GM18519 (cell line): ENCODE data around the gene CST9L.

Experiments
- ATAC-seq: cut with Tn5 transposase; IDR thresholded peaks from one replicate; pipeline ENCODE4 v1.9.1; 2021; ENCODE audit warnings: mild to moderate bottlenecking, moderate library complexity; ENCODE audit not compliant: unreplicated experiment, low FRiP score

CST9L gene

DNA sequence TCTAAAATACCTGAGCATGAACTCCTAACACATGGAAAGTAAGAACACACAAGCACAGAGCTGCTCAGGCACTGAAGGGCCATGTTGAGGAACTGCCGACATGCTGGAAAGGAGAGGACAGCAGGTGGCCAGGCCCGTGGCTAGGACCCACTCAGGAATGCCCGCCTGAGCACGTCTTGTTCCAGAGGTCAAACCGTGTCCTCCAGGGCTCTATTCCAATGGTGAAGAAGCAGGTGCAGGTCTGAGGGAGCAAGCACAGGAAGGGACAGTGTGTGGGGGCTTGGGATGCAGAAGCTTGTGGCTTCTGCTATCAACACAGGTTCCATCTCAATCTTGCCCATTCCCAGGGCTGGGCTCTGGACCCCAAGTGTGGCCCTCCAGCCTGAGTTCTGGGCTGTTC, 20.7 kb downstream of the CST9L start:
- no peak for ATAC-seq

DNA sequence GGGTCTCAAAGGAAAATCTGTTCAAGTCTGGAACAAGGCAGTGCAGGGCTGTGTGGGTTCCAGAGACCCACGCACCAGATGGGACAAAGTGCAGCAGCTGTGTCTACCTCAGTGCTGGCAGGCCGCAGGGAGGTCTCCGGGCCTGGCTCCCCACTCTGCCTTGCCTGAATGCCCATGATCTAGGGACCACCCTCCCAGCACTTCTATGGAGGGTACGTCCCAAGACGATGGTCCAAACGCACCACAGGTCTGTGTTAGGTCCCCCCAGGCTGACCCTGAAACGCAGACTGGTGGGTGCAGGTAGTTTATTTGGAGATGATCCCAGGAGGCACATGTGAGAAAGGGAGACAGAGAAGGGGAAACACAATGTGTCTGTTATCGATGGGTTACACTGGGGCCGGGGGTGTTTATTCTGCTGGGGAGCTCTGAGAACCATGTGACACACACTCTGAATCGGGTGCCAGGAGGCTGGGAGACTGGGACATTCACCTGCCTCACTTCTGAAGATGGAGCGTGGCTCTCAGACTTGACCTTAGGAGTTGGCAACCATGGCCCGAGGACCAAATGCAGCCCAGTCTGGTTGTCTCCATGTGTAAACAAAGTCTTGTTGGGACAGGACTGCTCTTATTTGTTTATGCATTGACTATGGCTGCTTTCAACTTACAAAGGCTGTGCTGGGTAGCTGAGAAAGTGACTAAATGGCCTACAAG, 21.7 kb downstream of the CST9L start:
- ATAC-seq = no peak

DNA sequence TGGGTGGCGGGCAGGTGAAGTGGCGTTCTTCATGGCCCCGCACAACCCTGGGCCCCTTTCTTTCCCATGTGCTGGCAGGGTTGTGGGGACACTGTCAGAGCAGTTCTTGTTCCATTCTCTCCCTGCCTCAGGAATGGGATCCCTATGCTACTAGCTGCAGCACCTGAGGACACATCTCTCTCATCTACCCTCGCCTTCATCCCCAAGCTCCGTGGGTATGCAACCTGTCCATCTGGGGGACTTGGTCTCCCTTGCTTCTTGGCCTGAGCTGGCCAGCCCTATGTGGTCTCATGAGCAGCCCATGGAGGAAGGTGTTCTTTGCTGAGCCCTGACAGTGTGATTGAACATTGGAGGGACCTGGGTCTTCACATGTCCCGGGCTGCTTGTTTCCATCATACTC, 24.2 kb downstream of the CST9L start:
- ATAC-seq = no peak

DNA sequence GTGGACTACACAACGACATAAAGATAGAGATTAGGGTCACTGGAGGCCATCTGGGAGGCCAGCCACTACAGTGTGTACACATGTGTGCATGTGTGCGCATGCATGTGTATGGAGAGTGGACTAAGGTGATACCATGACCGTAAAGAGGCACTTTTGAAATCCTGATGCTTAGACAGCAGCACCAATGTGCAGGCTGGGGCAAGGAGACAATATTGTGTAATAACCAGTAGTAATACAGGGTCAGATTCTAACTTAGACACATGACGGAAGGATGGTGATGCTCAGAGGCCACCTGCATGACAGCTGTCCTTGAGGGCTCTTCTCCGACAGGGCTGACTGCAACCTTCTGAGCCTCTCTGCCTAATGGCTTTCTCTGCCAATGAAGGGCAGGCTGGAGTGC, 25.5 kb downstream of the CST9L start:
- ATAC-seq = no peak

DNA sequence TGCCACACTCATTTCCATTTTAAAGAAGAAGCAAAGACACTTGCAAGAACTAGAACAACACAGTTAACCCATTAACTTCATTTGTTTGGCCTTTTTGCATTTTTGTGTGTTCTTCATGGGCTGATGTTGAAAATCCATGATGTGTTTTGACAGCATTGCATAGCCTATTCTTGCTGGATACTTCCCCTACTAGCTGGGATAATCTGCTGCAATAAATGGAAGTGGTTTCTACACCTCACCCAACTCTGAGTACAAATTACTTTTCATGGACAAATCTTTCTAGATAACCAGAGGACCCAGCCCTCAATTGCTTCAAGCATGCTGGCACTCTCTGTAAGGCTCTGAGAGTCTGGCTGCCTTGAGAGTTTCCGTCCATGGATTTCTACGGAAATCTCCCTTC, 26.5 kb downstream of the CST9L start:
- ATAC-seq = no peak

DNA sequence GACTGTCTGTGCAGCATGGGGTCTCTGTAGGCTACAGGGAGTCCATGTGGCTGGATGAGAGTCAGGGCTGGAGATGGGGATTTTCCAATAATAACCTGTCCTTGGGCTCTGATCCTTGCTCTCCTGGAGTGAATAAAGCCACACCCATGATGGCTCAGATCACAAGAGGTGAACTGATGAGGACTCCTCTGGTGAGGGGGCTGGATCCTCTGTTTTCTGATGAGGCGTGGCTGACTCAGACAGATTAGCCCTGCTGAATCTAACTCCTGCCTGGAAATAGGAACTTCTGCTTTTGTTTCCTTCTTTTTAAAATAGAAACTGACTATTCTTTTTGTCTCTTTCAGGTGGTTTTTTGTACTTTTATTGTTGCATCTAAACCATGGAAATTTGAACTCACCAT, 27.0 kb downstream of the CST9L start:
- no peak for ATAC-seq

DNA sequence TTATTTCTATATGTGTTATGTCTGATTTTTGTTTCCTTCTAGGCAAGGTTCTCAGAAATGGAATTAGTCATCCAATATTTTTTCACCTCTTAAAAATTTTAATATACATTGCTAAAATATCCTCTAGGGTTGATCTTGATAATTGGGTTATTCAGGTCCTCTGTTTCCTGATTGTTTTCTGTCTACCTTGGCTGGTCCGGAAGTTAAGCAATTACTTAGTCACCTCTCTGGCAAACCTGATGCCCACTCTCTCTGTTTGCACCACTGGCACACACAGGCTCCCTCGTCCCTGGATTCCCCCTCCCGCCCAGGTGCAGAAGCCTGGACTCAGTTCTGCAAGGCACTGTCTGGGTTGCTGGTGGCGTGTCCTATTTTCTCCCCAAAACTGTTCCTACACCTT, 27.7 kb downstream of the CST9L start:
- no peak for ATAC-seq

DNA sequence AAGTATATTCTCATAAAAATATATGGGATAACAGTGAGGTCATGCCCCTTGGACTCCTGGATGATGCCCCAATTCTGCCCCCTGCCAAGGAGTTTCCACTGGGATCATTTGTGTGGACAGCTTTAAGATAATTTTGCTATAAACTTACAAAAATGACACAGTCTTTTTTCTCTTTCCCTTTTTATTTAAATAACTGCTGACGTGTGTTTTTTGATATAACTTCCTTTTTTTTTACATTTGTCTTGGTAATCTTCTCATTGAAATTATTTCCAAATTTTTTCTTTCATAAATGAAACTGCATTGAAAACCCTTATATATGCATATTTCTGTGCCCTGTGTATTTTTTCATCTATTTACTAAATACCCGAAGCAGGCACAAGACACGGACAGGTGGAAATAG, 31.3 kb downstream of the CST9L start:
- ATAC-seq = no peak

DNA sequence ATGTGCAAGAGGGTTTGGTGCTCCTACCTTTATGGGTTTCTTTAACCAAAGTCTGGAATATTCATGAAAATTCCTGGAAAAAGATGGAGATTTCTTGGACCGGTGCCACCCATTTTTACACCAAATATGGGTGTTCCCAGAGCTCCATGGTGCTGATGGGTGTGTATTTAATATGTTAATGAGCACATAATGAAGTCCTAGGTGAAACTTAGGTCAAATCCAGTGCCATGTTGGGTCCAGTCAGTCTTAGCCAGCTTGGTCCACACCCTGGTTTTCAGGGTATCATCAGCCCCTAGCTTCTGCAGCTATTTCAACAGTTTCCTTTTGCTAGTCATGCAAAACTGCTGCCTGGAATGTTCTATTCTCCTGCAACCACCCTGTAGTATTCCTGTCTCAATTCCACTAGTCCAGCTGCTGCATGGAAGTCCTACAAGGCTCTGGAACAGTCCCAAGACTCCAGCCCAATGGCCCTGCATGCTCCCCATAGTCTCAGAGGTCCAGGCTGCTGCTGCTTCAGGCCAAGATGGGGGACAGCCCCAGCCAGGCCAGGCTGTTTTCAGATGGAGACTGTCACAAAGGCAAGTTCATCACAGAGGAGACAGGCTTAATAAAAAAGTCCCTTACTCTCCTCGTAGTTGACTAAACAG, 31.8 kb downstream of the CST9L start:
- ATAC-seq = no peak

DNA sequence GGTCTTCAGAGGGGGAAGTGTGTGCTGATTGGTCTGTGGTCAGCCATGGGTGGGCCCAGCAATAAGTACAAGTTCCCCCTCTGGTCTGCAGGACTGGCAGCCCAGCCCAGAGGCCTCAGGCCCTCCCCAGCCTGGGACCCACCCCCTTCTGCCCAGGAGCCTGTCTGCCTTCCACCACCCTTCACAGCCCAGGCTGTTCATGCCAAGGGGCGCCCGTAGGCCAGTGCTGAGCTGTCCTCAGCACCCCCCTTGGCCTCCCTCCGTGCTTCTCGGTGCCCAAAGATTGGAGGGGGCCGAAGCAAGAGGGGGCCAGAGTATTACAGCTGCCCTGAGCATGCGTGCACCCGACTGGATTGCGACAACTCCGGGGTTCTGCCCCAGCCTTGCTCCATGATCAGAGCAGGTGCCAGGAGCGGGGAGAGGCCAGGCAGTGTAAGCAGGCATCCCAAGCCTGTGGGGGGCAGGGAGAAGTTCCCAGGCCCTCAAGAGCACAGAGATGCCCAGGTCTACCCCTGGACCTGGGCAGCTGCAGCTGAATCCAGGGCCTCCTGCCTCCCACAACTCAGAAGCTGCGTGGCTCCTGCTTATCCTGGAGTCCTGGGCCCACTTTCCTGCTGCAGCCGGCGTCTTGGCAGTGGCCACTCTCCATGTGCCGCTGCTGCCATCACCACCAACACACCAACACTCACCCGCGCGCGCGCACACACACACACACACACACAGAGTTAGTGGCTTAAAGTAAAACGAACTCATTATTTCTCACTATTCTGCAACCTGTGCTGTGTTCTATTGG, 33.3 kb downstream of the CST9L start:
- no peak for ATAC-seq

DNA sequence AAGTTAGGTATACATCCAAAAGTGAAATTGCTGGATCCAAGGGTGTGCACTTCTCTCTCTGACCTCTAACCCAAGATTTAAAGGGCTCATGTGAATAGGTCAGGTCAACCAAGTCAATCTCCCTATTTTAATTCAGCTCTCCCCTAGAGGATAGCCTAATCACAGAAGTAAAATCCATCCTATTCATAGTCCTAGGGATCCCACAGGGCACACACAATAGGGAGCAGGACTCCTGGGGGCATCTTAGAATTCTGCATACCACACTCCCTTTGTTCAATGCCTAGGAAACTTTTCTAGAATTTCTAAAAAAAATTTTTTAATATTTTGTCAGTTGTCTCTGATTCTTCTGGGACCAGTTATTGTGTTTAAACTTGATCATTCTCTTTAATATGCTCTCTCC, 35.1 kb downstream of the CST9L start:
- ATAC-seq = no peak

DNA sequence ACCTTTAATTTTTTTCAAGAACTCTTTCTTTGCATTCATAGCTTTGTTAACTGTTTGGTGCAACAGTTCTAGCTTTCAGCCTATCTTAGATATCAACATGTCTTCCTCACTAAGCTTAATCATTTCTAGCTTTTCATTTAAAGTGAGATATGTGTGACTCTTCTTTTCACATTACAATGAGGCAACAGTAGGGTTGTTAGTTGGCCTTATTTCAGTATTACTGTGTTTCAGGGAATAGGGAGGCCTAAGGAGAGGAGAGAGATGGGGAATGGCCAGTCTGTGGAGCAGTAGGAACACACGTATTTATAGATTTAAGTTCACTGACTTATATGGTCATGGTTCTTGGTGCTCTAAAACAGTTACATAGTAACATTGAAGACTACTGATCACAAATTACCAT, 35.8 kb downstream of the CST9L start:
- ATAC-seq = no peak

DNA sequence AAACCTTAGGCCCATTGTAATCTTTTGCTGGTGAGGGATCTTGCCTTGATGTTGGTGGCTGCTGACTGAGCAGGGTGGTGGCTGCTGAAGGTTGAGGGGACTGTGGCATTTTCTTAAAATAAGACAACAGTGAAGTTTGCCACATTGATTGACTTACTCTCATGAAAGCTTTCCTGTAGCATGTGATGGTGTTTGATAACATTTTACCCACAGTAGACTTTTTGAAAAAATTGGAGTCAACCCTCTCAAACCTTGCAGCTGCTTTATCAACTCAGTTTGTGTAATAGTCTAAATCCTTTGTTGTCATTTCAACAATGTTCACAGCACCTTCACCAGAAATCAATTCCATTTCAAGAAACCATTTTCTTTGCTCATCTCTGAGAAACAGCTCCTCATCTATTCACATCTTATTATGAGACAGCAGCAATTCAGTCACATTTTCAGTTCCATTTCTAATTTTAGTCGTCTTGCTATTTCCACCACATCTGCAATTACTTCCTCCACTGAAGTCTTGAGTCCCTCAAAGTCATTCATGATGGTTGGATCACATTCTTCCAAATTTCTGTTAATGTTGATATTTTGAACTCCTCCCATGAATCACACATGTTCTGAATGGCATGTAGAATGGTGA, 37.2 kb downstream of the CST9L start:
- ATAC-seq = peak; percentile 63

DNA sequence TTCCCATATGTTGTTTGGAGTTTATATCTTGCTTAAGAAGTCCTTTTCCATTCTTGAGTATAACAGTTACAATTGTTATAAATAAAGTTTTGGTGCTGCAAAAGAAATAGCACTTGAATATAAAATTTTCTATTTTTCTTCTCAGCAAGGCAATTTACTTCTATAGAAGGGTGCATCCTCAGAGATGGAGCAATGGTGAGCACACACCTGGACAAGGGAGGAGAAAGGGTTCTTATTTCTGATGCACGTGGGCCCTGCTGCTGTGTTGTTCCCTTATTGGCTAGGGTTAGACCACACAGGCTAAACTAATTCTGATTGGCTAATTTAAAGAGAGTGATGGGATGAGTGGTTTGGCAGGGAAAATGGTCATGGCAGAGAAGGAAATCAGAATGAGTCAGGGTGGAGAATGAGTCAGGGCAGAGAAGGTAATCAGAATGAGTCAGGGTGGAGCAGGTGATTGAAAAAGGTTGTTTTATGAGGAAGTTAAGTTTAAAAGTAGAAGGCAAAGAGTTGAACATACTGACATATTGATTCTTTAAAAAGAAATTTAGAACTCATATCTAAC, 39.3 kb downstream of the CST9L start:
- no peak for ATAC-seq

DNA sequence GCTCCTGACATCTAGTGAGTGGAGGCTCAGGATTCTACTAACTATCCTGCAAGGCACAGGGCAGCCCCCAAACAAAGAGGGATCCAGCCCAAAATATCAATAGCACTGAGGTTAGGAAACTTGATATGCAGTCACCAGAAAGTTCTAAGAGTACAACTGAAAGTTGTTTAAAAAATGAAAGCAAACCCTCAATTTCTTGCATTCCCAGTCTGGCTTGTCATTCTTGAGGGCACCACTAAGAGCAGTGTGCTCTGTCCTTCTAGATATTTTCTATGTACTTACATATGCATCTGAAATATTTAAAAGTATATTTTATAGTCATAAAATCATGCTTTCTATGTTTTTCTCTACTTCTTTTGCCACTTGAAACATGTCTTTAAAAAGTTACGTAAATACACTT, 41.4 kb downstream of the CST9L start:
- ATAC-seq = no peak

DNA sequence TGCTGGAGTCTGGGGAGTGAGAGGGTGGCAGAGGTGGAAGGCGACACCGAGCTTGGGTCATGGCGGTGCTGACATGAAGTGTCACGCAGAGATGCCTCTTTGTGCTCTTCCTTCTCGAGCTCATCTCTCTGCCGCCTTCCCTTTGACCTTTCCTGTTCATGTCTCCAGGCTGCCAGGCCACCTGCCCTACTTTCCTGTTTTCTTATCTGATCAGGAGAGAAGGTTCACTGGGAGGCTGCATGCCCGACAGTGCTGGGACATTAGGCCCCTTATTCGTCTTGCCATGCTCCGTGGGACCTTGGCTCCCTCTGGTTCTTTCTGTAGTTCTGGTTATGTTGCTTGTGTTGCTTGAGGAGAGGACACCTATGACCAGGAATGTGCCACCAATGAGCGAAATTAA, 44.1 kb downstream of the CST9L start:
- no peak for ATAC-seq

DNA sequence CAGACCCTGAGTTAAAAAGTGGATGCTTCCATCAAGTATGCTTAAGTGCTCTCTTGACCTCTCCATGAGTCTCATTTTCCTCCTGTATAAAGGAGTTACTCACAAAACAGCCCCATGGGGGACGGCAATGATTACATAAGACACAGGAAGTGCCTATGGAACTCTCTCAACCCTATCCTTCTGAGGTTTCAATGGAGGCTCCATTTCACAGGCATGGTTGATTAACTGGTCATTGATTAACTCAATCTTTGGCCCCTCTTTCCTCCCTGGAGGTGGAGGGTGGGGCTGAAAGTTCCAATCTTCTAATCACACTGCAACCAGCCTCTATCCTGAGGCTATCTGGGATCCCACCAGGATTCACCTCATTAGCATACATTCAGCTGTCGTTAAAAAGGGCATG, 48.1 kb downstream of the CST9L start:
- no peak for ATAC-seq

DNA sequence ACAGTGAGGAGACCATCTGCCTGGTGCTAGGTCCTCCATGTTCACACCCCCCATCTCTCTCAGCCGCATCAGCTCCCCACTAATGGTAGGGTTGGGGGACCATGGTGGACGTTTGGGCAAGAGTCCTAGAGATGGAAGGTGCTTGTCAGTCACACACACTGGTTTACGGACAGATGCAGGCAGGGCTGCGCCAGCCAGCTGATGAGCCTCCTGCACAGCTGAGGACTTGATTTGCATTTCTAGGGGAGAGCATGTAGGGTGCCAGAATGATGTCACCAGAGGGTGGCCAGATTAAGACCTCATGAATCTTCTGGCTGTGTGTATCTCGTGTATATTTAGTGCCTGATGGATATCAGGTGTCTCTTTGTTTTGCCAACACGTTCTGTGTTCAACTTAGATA, 48.7 kb downstream of the CST9L start:
- no peak for ATAC-seq

DNA sequence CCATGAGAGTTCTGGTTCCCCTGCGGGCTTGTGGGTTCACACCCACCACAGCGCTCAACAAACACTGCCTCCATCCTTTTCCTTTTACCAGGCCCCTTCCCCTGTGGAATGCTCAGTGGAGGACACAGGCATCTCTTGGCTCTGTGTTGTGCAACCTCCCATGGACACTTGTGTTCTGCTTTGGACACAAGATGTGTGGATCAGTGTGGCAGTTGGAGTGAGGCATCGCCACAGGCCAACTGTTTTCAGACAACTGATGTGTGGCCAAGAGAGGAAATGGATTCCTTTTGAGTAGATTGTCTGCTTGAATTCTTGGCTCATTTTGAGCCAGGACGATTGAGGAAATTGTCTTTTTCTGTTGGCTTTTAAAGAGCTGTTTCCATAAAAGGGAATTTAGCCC, 50.6 kb downstream of the CST9L start:
- no peak for ATAC-seq

DNA sequence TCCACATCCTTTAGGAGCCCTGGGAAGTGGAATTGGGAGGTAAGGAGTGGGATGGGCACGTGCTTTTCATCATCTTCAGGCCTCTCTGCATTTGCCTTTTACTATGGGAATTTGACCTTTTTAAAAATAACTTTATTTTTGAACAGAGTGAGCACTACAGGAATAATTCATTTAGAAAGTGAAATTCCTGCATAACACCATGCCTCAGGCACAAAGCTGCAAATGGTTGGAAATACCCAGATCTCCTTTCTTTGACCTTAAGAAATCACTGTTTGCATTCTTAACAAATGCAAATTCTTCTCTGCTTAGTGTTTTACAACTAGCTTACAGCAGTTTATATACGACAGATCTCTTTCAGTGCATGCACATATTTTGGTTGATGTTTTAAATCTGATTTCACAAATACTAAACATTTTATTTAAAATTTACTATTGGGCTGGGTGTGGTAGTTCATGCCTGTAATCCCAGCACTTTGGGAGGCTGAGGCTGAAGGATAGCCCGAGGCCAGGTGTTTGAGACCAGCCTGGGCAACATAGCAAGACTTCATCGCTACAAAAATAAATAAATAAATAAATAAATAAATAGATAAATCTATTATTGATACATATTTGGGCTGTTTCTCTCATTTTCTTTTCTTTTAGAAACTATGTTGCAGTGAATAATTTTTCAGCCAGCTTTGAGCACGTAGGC, 52.9 kb downstream of the CST9L start:
- no peak for ATAC-seq
